Neural progenitor cell (in vitro differentiated cells): ENCODE measurements around the gene RHBDD3. TPM values are rescaled to one million over a fixed set of nuclear protein-coding genes. Genes with fewer than 3 reads are reported as not detected.
A peak's percentile ranks its signal among the peaks of the same experiment; 100 is the strongest.

Experiments used
- DNase-seq: peaks from one replicate; pipeline ENCODE4 v3.0.0-alpha.2; 2016; ENCODE audit warnings: low spot score
- H2AFZ ChIP-seq: fragments of 200-600 bp; sonication (generic); replicated peaks from 2 replicates; pipeline ENCODE4 v1.6.1; 2016; ENCODE audit warnings: antibody characterized with exemption
- H3F3A ChIP-seq: fragments of 200-600 bp; sonication (generic); 2 replicates; pipeline ENCODE4 v1.6.1; 2016; ENCODE audit warnings: antibody characterized with exemption, low read depth
- H3K27ac ChIP-seq: fragments of 200-600 bp; sonication (generic); 2 replicates; pipeline ENCODE4 v1.5.1; 2016; ENCODE audit warnings: mild to moderate bottlenecking
- H3K27me3 ChIP-seq: fragments of 200-600 bp; sonication (generic); 2 replicates; pipeline ENCODE4 v1.6.1; 2016; ENCODE audit warnings: mild to moderate bottlenecking, moderate library complexity
- H3K36me3 ChIP-seq: fragments of 200-600 bp; sonication (generic); 2 replicates; pipeline ENCODE4 v1.5.1; 2016
- H3K4me1 ChIP-seq: fragments of 200-600 bp; sonication (generic); 2 replicates; pipeline ENCODE4 v1.6.1; 2016; ENCODE audit warnings: mixed run types
- H3K4me2 ChIP-seq: fragments of 200-600 bp; sonication (generic); 2 replicates; pipeline ENCODE4 v1.6.1; 2016
- H3K4me3 ChIP-seq: fragments of 200-600 bp; sonication (generic); 2 replicates; pipeline ENCODE4 v1.5.1; 2016
- H3K79me2 ChIP-seq: fragments of 200-600 bp; sonication (generic); 2 replicates; pipeline ENCODE4 v1.6.1; 2016; ENCODE audit warnings: low read depth
- H3K9ac ChIP-seq: fragments of 200-600 bp; sonication (generic); 2 replicates; pipeline ENCODE4 v1.6.1; 2016
- H3K9me3 ChIP-seq: fragments of 200-600 bp; sonication (generic); 2 replicates; pipeline ENCODE4 v1.5.1; 2016; ENCODE audit warnings: low read depth
- H4K20me1 ChIP-seq: fragments of 200-600 bp; sonication (generic); 2 replicates; pipeline ENCODE4 v1.6.1; 2016; ENCODE audit warnings: low read depth
- H3K27ac Mint-ChIP-seq: 3 replicates; pipeline ENCODE4 v1.8.0; 2021; ENCODE audit warnings: mixed read lengths
- H3K27me3 Mint-ChIP-seq: 2 replicates; pipeline ENCODE4 v1.8.0; 2022; ENCODE audit warnings: low read depth, mild to moderate bottlenecking, inconsistent platforms, moderate library complexity, mixed read lengths; ENCODE audit not compliant: insufficient read depth
- H3K36me3 Mint-ChIP-seq: 3 replicates; pipeline ENCODE4 v1.8.0; 2021; ENCODE audit warnings: mixed read lengths
- H3K4me1 Mint-ChIP-seq: 3 replicates; pipeline ENCODE4 v1.8.0; 2021; ENCODE audit warnings: mixed read lengths
- H3K4me3 Mint-ChIP-seq: 3 replicates; pipeline ENCODE4 v1.8.0; 2021; ENCODE audit warnings: mild to moderate bottlenecking, moderate library complexity, mixed read lengths
- H3K9me3 Mint-ChIP-seq: 3 replicates; pipeline ENCODE4 v1.8.0; 2020; ENCODE audit warnings: mixed read lengths
- EZH2 ChIP-seq: fragments of 200-600 bp; sonication (generic); IDR thresholded peaks from 2 replicates; pipeline ENCODE4 v1.6.1; 2017; ENCODE audit warnings: antibody characterized with exemption, mild to moderate bottlenecking, moderate library complexity
- EZH2phosphoT487 ChIP-seq: fragments of 200-600 bp; sonication (generic); IDR thresholded peaks from 2 replicates; pipeline ENCODE4 v1.6.1; 2017; ENCODE audit warnings: antibody characterized with exemption
- total RNA-seq: library from RNA; depleted of rRNA; stranded (reverse); fragments of >200 nt; gene quantifications from 2 replicates; pipeline ENCODE4 v1.2.3, GENCODE V29; 2015; ENCODE audit warnings: low replicate concordance
- TF ChIP-seq, protein P1 (sequence below): fragments of 200-600 bp; sonication (generic); IDR thresholded peaks from 2 replicates; pipeline ENCODE4 v1.5.1; 2017; ENCODE audit warnings: antibody characterized with exemption, mild to moderate bottlenecking

Gene RHBDD3
- total RNA-seq, 1 donor from 2014 or later, result 16.3 TPM

DNA sequence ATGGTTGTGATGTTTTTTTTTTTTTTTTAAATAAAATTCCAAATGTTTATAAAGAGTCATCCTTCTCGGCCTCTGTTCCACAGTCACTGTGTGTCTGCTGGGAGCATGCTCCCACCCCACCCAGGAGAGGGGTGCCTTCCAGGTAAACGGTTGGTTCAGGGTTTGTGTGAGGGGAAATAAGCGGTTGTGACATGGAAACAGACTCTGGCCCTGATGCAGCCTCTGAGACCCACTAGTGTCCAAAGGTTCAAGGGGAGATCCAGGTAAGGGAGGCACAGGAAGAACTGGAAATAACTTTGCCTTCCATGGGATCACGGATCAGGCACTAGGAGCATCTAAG is 32.7 kb upstream of the RHBDD3 start:
- Mint-ChIP-seq H3K4me3 (no peak overlapping the region), H3K4me1 (peaks cover 10% of the 10 kb centered on the region), H3K36me3 (peaks cover 35% of the 10 kb centered on the region), H3K27me3 (peaks cover 16% of the 10 kb centered on the region), H3K9me3 (no peaks in the 10 kb centered on the region), H3K27ac (no peak overlapping the region)
- Histone ChIP-seq H3K79me2 (peaks cover 3% of the 10 kb centered on the region), H2AFZ (no peak overlapping the region), H3K9ac (no peak overlapping the region), H3K27ac (no peak overlapping the region), H4K20me1 (peaks cover 51% of the 10 kb centered on the region), H3K4me3 (no peak overlapping the region), H3K4me2 (no peak overlapping the region), H3K4me1 (peaks cover under 1% of the 10 kb centered on the region), H3K9me3 (no peaks in the 10 kb centered on the region), H3K36me3 (peaks cover 20% of the 10 kb centered on the region), H3F3A (peaks cover 71% of the 10 kb centered on the region), H3K27me3 (no peaks in the 10 kb centered on the region)
- no peak for DNase-seq
- TF ChIP-seq EZH2 (no peak), EZH2phosphoT487 (no peak)
- TF ChIP-seq, protein P1, sequence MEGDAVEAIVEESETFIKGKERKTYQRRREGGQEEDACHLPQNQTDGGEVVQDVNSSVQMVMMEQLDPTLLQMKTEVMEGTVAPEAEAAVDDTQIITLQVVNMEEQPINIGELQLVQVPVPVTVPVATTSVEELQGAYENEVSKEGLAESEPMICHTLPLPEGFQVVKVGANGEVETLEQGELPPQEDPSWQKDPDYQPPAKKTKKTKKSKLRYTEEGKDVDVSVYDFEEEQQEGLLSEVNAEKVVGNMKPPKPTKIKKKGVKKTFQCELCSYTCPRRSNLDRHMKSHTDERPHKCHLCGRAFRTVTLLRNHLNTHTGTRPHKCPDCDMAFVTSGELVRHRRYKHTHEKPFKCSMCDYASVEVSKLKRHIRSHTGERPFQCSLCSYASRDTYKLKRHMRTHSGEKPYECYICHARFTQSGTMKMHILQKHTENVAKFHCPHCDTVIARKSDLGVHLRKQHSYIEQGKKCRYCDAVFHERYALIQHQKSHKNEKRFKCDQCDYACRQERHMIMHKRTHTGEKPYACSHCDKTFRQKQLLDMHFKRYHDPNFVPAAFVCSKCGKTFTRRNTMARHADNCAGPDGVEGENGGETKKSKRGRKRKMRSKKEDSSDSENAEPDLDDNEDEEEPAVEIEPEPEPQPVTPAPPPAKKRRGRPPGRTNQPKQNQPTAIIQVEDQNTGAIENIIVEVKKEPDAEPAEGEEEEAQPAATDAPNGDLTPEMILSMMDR, result no peak

DNA sequence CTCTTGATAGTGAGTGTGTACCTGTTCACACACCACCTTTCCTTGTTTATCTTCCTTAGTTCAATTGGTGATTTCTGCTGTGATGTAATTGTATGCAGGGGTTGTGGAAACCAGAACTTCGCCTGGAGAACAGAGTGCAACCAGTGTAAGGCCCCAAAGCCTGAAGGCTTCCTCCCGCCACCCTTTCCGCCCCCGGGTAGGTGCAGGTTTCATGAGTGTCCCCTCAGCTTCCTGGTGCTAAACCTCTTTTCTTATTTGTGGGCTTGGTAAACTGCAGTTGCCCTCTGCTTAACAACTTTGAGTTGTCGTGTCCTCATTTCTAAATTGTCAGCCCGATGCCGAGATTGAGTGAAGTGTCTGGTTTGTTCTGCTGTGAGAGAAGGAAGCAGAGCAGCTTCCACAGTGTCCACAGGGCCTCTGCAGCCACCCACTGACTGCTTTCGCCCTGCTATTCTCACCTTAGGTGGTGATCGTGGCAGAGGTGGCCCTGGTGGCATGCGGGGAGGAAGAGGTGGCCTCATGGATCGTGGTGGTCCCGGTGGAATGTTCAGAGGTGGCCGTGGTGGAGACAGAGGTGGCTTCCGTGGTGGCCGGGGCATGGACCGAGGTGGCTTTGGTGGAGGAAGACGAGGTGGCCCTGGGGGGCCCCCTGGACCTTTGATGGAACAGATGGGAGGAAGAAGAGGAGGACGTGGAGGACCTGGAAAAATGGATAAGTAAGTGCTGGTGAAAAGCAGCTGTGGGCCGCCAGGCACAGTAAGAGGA is 31.5 kb upstream of the RHBDD3 start:
- Histone ChIP-seq H3K4me3 (no peak overlapping the region), H3K9ac (no peak overlapping the region), H2AFZ (no peak overlapping the region), H3K9me3 (no peaks in the 10 kb centered on the region), H3K4me2 (no peak overlapping the region), H3F3A (peaks cover 75% of the 10 kb centered on the region), H3K27ac (no peak overlapping the region), H3K79me2 (peaks cover 10% of the 10 kb centered on the region), H4K20me1 (peaks cover 60% of the 10 kb centered on the region), H3K27me3 (no peaks in the 10 kb centered on the region), H3K36me3 (peaks cover 28% of the 10 kb centered on the region), H3K4me1 (no peaks in the 10 kb centered on the region)
- H3K9me3 Mint-ChIP-seq, result no peaks in the 10 kb centered on the region
- no peak for TF ChIP-seq EZH2
- TF ChIP-seq, protein P1, result no peak
- H3K36me3 Mint-ChIP-seq, result peaks cover 36% of the 10 kb centered on the region
- no peak for DNase-seq
- peaks cover 11% of the 10 kb centered on the region for H3K27me3 Mint-ChIP-seq
- peak overlapping the region; percentile 63 for H3K27ac Mint-ChIP-seq
- H3K4me1 Mint-ChIP-seq, result peaks cover 2% of the 10 kb centered on the region
- H3K4me3 Mint-ChIP-seq, result no peak overlapping the region

DNA sequence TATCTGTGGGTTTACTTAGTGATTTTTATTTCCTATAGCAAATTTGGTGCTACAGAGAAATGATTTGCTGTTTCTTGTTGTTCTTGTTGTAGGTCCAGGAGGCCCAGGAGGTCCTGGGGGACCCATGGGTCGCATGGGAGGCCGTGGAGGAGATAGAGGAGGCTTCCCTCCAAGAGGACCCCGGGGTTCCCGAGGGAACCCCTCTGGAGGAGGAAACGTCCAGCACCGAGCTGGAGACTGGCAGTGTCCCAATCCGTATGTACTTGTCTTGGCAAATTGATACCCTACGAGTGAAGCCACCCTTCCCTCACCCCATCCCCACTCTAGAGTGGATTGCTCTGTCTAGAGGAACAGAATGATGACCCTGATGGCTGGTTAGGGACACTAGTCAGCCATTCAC is 30.9 kb upstream of the RHBDD3 start:
- Histone ChIP-seq H4K20me1 (peaks cover 67% of the 10 kb centered on the region), H3K9me3 (no peaks in the 10 kb centered on the region), H3F3A (peaks cover 81% of the 10 kb centered on the region), H3K4me1 (no peaks in the 10 kb centered on the region), H3K4me2 (no peak overlapping the region), H3K4me3 (no peak overlapping the region), H3K27me3 (no peaks in the 10 kb centered on the region), H3K9ac (no peak overlapping the region), H3K36me3 (peaks cover 28% of the 10 kb centered on the region), H3K27ac (no peak overlapping the region), H2AFZ (no peak overlapping the region), H3K79me2 (peaks cover 16% of the 10 kb centered on the region)
- Mint-ChIP-seq H3K36me3 (peaks cover 36% of the 10 kb centered on the region), H3K27ac (no peak overlapping the region), H3K27me3 (peaks cover 11% of the 10 kb centered on the region), H3K4me3 (no peak overlapping the region), H3K4me1 (no peaks in the 10 kb centered on the region), H3K9me3 (no peaks in the 10 kb centered on the region)
- DNase-seq, result no peak
- TF ChIP-seq EZH2phosphoT487 (no peak), EZH2 (no peak)
- TF ChIP-seq, protein P1, result no peak
